Heart right ventricle (tissue), 16 donors: Measurements from ENCODE around the gene MT1HL1. TPM values are rescaled to one million over a fixed set of nuclear protein-coding genes. Genes with fewer than 3 reads are reported as not detected.

ENCODE experiments used
- ATAC-seq, 8 donors: fragments of 200-7000 bp; cut with Tn5 transposase; one replicate each; pipeline ENCODE4 v1.9.1; 2020; ENCODE audit warnings: mild to moderate bottlenecking in 8 of 8, moderate library complexity in 8 of 8, moderate number of reproducible peaks in 1 of 8
- DNase-seq, 2 donors: peaks; one replicate each; pipeline ENCODE4 v3.0.0-alpha.2; 2020
- H3K27ac ChIP-seq, 10 donors: fragments of 200-600 bp; sonication (generic) in 2 of 10; one replicate each; pipeline versions ENCODE4 v1.5.0 to v1.8.0; 2020 to 2022; ENCODE audit warnings: mild to moderate bottlenecking in 3 of 10
- H3K27me3 ChIP-seq, 7 donors: fragments of 200-600 bp; one replicate each; pipeline ENCODE4 v1.8.0; 2021 to 2022; ENCODE audit warnings: mild to moderate bottlenecking in 2 of 7
- H3K36me3 ChIP-seq, 9 donors: fragments of 200-600 bp; sonication (generic) in 1 of 9; one replicate each; pipeline versions ENCODE4 v1.5.0 to v1.8.0; 2020 to 2022; ENCODE audit warnings: mild to moderate bottlenecking in 2 of 9
- H3K4me1 ChIP-seq, 9 donors: fragments of 200-600 bp; sonication (generic) in 1 of 9; one replicate each; pipeline versions ENCODE4 v1.5.0 to v1.8.0; 2020 to 2022; ENCODE audit warnings: mild to moderate bottlenecking in 4 of 9
- H3K4me3 ChIP-seq, 10 donors: fragments of 200-600 bp; sonication (generic) in 2 of 10; one replicate each; pipeline versions ENCODE4 v1.5.0 to v1.8.0; 2020 to 2022; ENCODE audit warnings: mild to moderate bottlenecking in 7 of 10, moderate library complexity in 2 of 10
- H3K9me3 ChIP-seq, 11 donors: fragments of 200-600 bp in 10 of 11; sonication (generic) in 2 of 11; one replicate each; pipeline versions ENCODE4 v1.5.0 to v1.8.0; 2013 to 2022; ENCODE audit warnings: mild to moderate bottlenecking in 2 of 11, control low read depth in 1 of 11, moderate library complexity in 1 of 11
- WGBS, 2 donors: extraction: QIAGEN DNeasy Blood & Tissue Kit; methylation state at CpG; one replicate each; pipeline ENCODE4 v1.1.7; 2013; ENCODE audit warnings: inconsistent platforms in 1 of 2; 5-methylcytosine and 5-hydroxymethylcytosine counted together
- intact Hi-C, 10 donors: fragments of 100-400 bp; cut with DNase I; formaldehyde crosslinking; loops; one replicate each; pipeline versions ENCODE4 v1.11.1 to v1.14.2; 2022
- polyA plus RNA-seq, 2 donors: library from polyadenylated mRNA; stranded (reverse); fragments of 200-250 nt; gene quantifications; one replicate each; pipeline ENCODE4 v1.2.3, GENCODE V29; 2013
- total RNA-seq, 10 donors: library from RNA; stranded (reverse); fragmentation: NEBNext Ultra II Directional in 3 of 10; extraction: Animal tissue kit (Norgen Biotek cat#: 25700) in 3 of 10; gene quantifications; one replicate each; pipeline versions ENCODE4 v1.2.1 to v1.2.4, GENCODE V29; 2021 to 2023
- TF ChIP-seq, protein P1 (sequence below), 9 donors: fragments of 200-600 bp; sonication (generic) in 2 of 9; IDR thresholded peaks; one replicate each; pipeline versions ENCODE4 v1.5.0 to v1.8.0; 2021 to 2022; ENCODE audit warnings: antibody characterized with exemption in 9 of 9, mild to moderate bottlenecking in 5 of 9, moderate library complexity in 1 of 9
- donor health status: Arrhythmogenic right ventricular cardiomyopathy.
- donor health status: ischemic (EF 13 %, LVEDD 7.1; RV severe dilation, severe dysfunction).
- donor health status: healthy with polysubstance abuse.
- donor health status: DM: no; HTN: yes; CAD: no.
- donor health status: DM: no; HTN: no; CAD: no.
- donor health status: ischemic (EF 25% LVEDD 6.9; RV normal size, moderate dysfunction).
- donor health status: ischemic (EF 25% LVEDD 5.7; RV mildly dilated, moderate dysfunction).
- donor health status: healthy.
- donor health status: DM: yes; HTN: yes; CAD: no.
- donor health status: Ischemic cardiomyopathy.
- donor health status: ischemic (EF 35%, LVEDD 5.7; RV mildly dilated, moderate dysfunction).
- donor health status: nonischemic (EF 11% LVEDD 7.7; RV severe dilation, severe dysfunction).
- donor health status: DM: yes; HTN: yes; CAD: no.
- donor health status: PGD.
- donor health status: ischemic (EF 29% LVEDD 5.4; RV normal size, mild dysfunction).
- donor health status: nonischemic (EF 23%, LVEDD 6.1; RV moderate dilation, normal function).

MT1HL1 gene
- total and polyA plus RNA-seq, 12 donors, result not detected

DNA sequence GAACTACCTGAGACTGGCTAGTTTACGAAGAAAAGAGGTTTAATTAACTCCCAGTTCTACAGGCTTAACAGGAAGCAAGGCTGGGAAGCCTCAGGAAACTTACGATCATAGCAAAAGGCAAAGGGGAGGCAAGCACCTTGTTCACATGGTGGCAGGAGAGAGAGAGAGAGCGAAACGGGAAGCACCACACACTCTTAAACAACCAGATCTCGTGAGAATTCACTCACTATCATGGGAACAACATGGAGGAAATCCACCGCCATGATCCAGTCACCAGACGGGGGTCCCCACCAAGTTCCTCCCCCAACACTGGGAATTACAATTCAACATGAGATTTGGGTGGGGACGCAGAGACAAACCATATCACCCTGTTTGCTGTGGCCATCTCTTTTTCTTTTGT, 11.8 kb downstream of the MT1HL1 start:
- Histone ChIP-seq H3K4me3 (no peak overlapping the region), H3K4me1 (peaks cover 0 to 13% (median 0%) of the 10 kb centered on the region in 9 donors), H3K27ac (no peak overlapping the region), H3K9me3 (peaks cover 0 to 30% (median 5%) of the 10 kb centered on the region in 11 donors), H3K36me3 (no peaks in the 10 kb centered on the region), H3K27me3 (no peaks in the 10 kb centered on the region)
- intact Hi-C loops, result loop anchor here in 1 of 10 donors (10.0 kb wide), 1 partner anchor 52 kb away; the partner anchor contains the start of gene RYR2
- no peak for DNase-seq
- WGBS, 2 donors, result 80 to 81% methylated on average over 8 of the region's 8 CpGs
- no peak for ATAC-seq
- TF ChIP-seq, protein P1, sequence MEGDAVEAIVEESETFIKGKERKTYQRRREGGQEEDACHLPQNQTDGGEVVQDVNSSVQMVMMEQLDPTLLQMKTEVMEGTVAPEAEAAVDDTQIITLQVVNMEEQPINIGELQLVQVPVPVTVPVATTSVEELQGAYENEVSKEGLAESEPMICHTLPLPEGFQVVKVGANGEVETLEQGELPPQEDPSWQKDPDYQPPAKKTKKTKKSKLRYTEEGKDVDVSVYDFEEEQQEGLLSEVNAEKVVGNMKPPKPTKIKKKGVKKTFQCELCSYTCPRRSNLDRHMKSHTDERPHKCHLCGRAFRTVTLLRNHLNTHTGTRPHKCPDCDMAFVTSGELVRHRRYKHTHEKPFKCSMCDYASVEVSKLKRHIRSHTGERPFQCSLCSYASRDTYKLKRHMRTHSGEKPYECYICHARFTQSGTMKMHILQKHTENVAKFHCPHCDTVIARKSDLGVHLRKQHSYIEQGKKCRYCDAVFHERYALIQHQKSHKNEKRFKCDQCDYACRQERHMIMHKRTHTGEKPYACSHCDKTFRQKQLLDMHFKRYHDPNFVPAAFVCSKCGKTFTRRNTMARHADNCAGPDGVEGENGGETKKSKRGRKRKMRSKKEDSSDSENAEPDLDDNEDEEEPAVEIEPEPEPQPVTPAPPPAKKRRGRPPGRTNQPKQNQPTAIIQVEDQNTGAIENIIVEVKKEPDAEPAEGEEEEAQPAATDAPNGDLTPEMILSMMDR (IDR thresholded peaks at IDR 0.05), result no peak

DNA sequence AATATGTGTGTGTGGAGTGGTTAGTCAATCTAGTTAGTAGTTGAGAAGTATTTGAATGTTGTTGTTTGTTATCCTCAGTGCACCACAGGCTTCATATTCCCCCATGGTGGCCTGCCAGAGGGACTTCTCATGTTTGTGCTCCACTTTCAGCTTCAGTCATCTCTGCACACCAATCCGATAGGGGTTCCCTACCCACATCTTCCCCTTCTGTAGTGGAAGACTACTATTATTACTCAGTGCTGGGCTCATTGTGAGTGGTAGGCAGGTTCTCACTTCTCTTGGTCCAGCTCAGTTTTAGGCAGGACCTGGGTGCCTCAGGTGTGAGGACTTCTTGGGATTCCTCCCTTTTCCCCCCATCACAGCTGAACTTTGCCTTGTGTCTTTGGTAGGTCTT, 14.2 kb downstream of the MT1HL1 start:
- Histone ChIP-seq H3K27ac (no peak overlapping the region), H3K9me3 (peaks cover 0 to 38% (median 5%) of the 10 kb centered on the region in 11 donors), H3K4me1 (peaks cover 0 to 8% (median 0%) of the 10 kb centered on the region in 9 donors), H3K4me3 (no peak overlapping the region), H3K36me3 (no peaks in the 10 kb centered on the region), H3K27me3 (no peaks in the 10 kb centered on the region)
- intact Hi-C loops, result loop anchor here in 1 of 10 donors (10.0 kb wide), 1 partner anchor 55 kb away; the partner anchor contains the start of gene RYR2
- DNase-seq, result no peak
- TF ChIP-seq, protein P1 (IDR thresholded peaks at IDR 0.05), result no peak
- WGBS, 2 donors, result 54 to 94% methylated on average over 1 of the region's 1 CpG
- no peak for ATAC-seq

DNA sequence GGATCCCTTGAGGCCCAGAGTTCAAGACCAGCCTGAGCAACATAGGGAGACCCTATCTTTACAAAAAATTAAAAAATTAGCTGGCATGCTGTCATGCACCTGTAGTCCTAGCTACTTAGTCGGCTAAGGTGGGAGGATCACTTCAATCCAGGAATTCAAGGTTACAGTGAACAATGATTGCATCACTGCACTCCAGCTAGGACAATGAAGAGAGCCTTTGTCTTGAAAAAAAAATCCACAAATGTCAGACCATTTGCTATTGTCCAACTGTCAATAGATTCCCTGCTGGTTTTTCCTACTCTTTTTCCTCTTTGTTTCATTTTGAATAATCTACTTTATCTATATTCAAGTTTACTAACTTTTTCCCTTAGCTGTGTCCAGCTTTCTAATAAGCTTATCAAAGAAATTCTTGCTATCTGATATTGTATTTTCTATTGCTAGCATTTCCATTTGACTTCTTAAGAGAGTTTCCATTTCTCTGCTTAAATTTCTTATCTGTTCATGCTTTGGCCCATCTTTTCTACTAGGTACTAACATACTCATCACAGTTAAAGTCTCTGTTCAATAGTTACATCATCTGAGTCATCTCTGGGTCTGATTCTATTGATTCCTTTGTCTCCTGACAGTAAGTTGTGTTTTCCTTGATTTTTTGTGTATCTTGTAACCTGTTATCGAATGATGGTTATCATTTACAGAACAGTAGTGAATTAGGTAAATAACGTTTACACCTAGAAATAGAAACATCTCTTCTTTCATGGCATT, 14.8 kb downstream of the MT1HL1 start:
- ATAC-seq (no peak), DNase-seq (no peak)
- TF ChIP-seq, protein P1 (IDR thresholded peaks at IDR 0.05), result no peak
- Histone ChIP-seq H3K27ac (no peak overlapping the region), H3K4me1 (peaks cover 0 to 8% (median 0%) of the 10 kb centered on the region in 9 donors), H3K4me3 (no peak overlapping the region), H3K9me3 (peaks cover 0 to 38% (median 5%) of the 10 kb centered on the region in 11 donors), H3K27me3 (no peaks in the 10 kb centered on the region), H3K36me3 (no peaks in the 10 kb centered on the region)
- 85 to 86% methylated on average over 3 of the region's 3 CpGs for WGBS, 2 donors
- intact Hi-C loops, result loop anchor here in 1 of 10 donors (10.0 kb wide), 1 partner anchor 55 kb away; the partner anchor contains the start of gene RYR2

DNA sequence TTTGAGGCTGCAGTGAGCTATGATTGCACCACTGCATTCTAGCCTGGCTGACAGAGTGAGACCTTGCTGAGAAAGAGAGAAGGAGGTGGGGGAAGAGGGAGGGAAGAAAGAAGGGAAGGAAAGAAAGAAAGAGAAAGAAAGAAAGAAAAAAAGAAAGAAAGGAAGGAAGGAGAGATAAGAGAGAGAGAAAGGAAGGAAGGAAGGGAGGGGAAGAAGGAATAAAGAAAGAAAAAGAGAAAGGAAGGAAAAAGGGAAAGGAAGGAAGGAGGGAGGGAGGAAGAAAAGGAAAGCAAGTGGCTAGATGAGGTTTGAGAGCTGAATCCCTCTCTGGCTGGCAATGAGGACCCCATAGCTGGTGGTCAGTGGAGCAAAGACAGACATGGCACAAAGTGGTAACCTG, 20.4 kb downstream of the MT1HL1 start:
- intact Hi-C loops, result loop anchor here in 1 of 10 donors (5.0 kb wide), 1 partner anchor 87 kb away; no protein-coding TSS in a partner anchor
- no peak for ATAC-seq
- TF ChIP-seq, protein P1 (IDR thresholded peaks at IDR 0.05), result no peak
- Histone ChIP-seq H3K27me3 (no peaks in the 10 kb centered on the region), H3K4me1 (peaks cover 0 to 19% (median 8%) of the 10 kb centered on the region in 9 donors), H3K9me3 (peaks cover 0 to 16% (median 0%) of the 10 kb centered on the region in 11 donors), H3K27ac (no peak overlapping the region), H3K36me3 (no peaks in the 10 kb centered on the region), H3K4me3 (no peak overlapping the region)
- no peak for DNase-seq
